Karpas-422 (cell line): ENCODE measurements around the gene WASHC2A. TPM values are rescaled to one million over a fixed set of nuclear protein-coding genes. Genes with fewer than 3 reads are reported as not detected.
"Not testable (repeated sequence)": the region's sequence is repeated elsewhere in the genome, so short reads cannot be mapped to it uniquely, and the experiment has no call there.

Source experiments
- DNase-seq: peaks from one replicate; pipeline ENCODE4 v3.0.0-alpha.2; 2015
- H2AFZ ChIP-seq: fragments of 200-600 bp; sonication (generic); 2 replicates; pipeline ENCODE4 v1.6.1; 2014; ENCODE audit warnings: antibody characterized with exemption, low read length, mixed read lengths
- H3K27ac ChIP-seq: fragments of 200-600 bp; sonication (generic); 2 replicates; pipeline ENCODE4 v1.5.1; 2014; ENCODE audit warnings: mild to moderate bottlenecking, low read length, moderate library complexity
- H3K27me3 ChIP-seq: fragments of 200-600 bp; sonication (generic); 2 replicates; pipeline ENCODE4 v1.6.1; 2014; ENCODE audit warnings: low read length, mixed read lengths
- H3K36me3 ChIP-seq: fragments of 200-600 bp; sonication (generic); 2 replicates; pipeline ENCODE4 v1.6.1; 2014; ENCODE audit warnings: low read length, mixed read lengths; ENCODE audit not compliant: insufficient read depth
- H3K4me1 ChIP-seq: fragments of 200-600 bp; sonication (generic); 2 replicates; pipeline ENCODE4 v1.6.1; 2014; ENCODE audit warnings: mild to moderate bottlenecking, low read length, mixed read lengths
- H3K4me2 ChIP-seq: fragments of 200-600 bp; sonication (generic); 2 replicates; pipeline ENCODE4 v1.6.1; 2014; ENCODE audit warnings: low read length, low read depth, mild to moderate bottlenecking; ENCODE audit not compliant: poor library complexity, severe bottlenecking
- H3K4me3 ChIP-seq: fragments of 200-600 bp; sonication (generic); 2 replicates; pipeline ENCODE4 v1.5.1; 2014; ENCODE audit warnings: mild to moderate bottlenecking, antibody characterized with exemption, low read length, mixed read lengths
- H3K79me2 ChIP-seq: fragments of 200-600 bp; sonication (generic); 2 replicates; pipeline ENCODE4 v1.6.1; 2014; ENCODE audit warnings: mild to moderate bottlenecking, low read length, mixed read lengths
- H3K9ac ChIP-seq: fragments of 200-600 bp; sonication (generic); 2 replicates; pipeline ENCODE4 v1.6.0; 2014; ENCODE audit warnings: low read length
- H3K9me2 ChIP-seq: fragments of 200-600 bp; sonication (generic), shearing (Covaris generic); replicated peaks from 2 replicates; pipeline ENCODE4 v1.6.0; 2014; ENCODE audit warnings: mild to moderate bottlenecking, low read length, moderate library complexity; ENCODE audit not compliant: insufficient read depth
- H3K9me3 ChIP-seq: fragments of 300-700, 200-600 bp; sonication (generic); 2 replicates; pipeline ENCODE4 v1.6.1; 2014; ENCODE audit warnings: low read length, mixed read lengths
- H4K20me1 ChIP-seq: fragments of 200-600 bp; sonication (generic); 2 replicates; pipeline ENCODE4 v1.6.1; 2014; ENCODE audit warnings: mild to moderate bottlenecking, antibody characterized with exemption, low read length, low read depth; ENCODE audit not compliant: insufficient read depth
- total RNA-seq: library from RNA; depleted of rRNA; stranded (reverse); fragments of >200 nt; shearing (Covaris generic); gene quantifications from 2 replicates; pipeline ENCODE4 v1.2.3, GENCODE V29; 2014; ENCODE audit warnings: low replicate concordance; rRNA removed

The WASHC2A gene
- 24.8 and 29.3 TPM in 2 replicates for total RNA-seq

GRCh38 chr10:50067546-50068351 lies at the start of gene WASHC2A:
Gene WASHC2A, plus strand, starts transcription at chr10:50067954. Its CDS starts 52 bp downstream, at chr10:50068006.
- H3K9me3 ChIP-seq, H3K36me3 ChIP-seq, H3K27me3 ChIP-seq, H4K20me1 ChIP-seq, H3K79me2 ChIP-seq, H3K4me1 ChIP-seq, H3K9me2 ChIP-seq, H3K27ac ChIP-seq: not testable (repeated sequence)
- Histone ChIP-seq H2AFZ (0 out of 2 replicates have a peak within 1 kb of the TSS, but pooled peaks have one; percentile 56), H3K9ac (peak within 1 kb of the TSS; percentile 75), H3K4me2 (peak within 1 kb of the TSS; percentile 61), H3K4me3 (peak within 1 kb of the TSS; percentile 69)
- DNase-seq, result peak; percentile 90

DNA sequence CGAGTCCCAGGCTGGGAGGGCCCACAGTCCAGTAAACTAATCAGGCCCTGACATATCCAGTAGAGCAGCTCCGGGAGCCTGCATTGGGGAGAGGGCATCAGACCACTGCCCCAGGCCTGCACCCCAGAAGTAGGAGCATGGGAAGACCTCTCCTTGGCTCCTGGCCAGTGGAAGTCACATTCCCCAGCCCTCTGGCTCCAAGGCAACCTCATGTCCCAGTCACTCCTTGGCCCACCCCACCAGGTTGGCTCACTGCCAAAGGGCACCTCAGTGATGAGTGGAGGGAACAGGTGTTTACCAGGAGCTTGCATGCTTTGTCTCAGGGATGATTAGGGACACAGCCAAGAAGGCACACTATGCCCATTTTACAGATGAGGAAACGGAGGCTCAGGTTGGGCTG lies 48.5 kb upstream of the WASHC2A start:
- H3K9me2 ChIP-seq, H3K4me2 ChIP-seq, H3K27me3 ChIP-seq, DNase-seq, H3K9me3 ChIP-seq, H3K9ac ChIP-seq, H3K4me1 ChIP-seq, H3K4me3 ChIP-seq, H2AFZ ChIP-seq, H3K27ac ChIP-seq, H3K36me3 ChIP-seq, H4K20me1 ChIP-seq, H3K79me2 ChIP-seq: not testable (repeated sequence)

- not testable (repeated sequence) for DNase-seq, H2AFZ ChIP-seq, H3K4me1 ChIP-seq, H3K9me3 ChIP-seq, H4K20me1 ChIP-seq, H3K4me2 ChIP-seq, H3K9me2 ChIP-seq, H3K27me3 ChIP-seq, H3K36me3 ChIP-seq, H3K27ac ChIP-seq, H3K79me2 ChIP-seq, H3K9ac ChIP-seq, H3K4me3 ChIP-seq
These were observed 47.2 kb upstream of the WASHC2A start for GRCh38 chr10:50020451-50021024.

- H3K9ac ChIP-seq, result no peak overlapping the region
These were observed 46.1 kb upstream of the WASHC2A start for GRCh38 chr10:50021646-50022045.

DNA sequence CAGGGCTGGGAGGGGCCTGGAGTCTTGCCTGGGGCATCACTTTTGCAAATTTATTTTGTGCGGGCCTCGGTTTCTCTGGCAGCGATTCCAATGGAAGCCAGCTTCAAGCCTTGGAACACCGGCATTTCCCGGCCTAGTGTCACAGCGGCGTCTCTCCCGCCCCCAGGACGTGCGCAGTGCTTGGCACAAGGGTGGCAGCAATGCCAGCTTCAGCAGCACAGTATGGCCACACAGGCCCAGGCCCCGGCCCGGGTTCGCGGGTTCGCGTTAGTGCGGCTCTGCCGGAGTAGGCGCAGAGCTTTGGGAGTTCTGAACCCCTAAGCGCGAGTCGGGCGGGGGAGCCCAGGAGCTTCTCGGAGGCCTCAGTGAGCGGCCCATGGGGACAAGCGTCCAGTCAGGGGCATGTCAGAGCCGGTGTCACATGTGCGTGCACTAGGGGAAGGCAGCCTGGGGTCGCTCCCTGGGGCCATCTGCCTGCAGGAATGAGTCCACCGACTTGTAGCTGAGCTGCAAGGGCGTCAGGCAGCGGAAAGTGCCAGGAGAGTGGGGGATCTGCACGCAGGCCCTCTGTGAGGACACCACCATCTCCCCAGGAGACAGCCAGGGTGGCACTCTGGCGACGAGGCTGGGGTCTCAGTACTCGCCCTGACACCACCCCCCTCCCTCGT lies 42.9 kb upstream of the WASHC2A start:
- not testable (repeated sequence) for H3K9ac ChIP-seq, H4K20me1 ChIP-seq, H3K4me2 ChIP-seq

More at GRCh38 chr10:50021646-50022045, 46.1 kb upstream of the WASHC2A start:
- Histone ChIP-seq H4K20me1 (no peaks in the 10 kb centered on the region), H3K27me3 (no peaks in the 10 kb centered on the region), H3K36me3 (no peaks in the 10 kb centered on the region), H3K27ac (no peak overlapping the region), H3K4me3 (no peak overlapping the region), H3K9me2 (no peaks in the 10 kb centered on the region), H3K79me2 (no peaks in the 10 kb centered on the region), H2AFZ (no peak overlapping the region), H3K4me1 (no peaks in the 10 kb centered on the region), H3K4me2 (no peak overlapping the region), H3K9me3 (no peaks in the 10 kb centered on the region)
- DNase-seq, result no peak

DNA sequence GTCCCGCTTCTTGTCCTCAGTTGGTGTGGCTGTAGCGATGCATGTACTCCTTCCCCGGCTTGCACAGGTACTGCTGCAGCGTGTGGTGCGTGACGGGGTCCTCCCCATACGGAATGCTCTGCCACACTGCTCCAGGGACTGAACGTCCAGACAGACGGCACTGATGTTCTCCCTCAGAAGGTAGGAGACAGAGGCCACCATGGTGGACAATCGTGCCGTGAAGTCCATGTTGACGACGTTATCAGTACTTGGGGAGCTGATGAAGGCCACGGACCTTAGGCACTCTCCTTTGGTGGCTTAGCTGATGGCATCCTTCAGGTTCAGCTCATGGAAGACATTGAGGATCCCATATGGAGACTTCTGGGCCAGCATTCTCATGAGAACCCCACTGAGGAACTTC lies 42.1 kb upstream of the WASHC2A start:
- Histone ChIP-seq H3K79me2 (no peaks in the 10 kb centered on the region), H3K9ac (no peak overlapping the region), H3K36me3 (no peaks in the 10 kb centered on the region), H3K4me2 (no peak overlapping the region), H3K9me3 (no peaks in the 10 kb centered on the region), H3K27me3 (no peaks in the 10 kb centered on the region), H3K4me1 (no peaks in the 10 kb centered on the region), H3K27ac (no peak overlapping the region), H3K9me2 (no peaks in the 10 kb centered on the region), H2AFZ (no peak overlapping the region), H3K4me3 (no peak overlapping the region), H4K20me1 (no peaks in the 10 kb centered on the region)
- DNase-seq, result no peak

More for the DNA sequence above, 42.9 kb upstream of the WASHC2A start:
- not testable (repeated sequence) for H3K36me3 ChIP-seq, H3K4me3 ChIP-seq, DNase-seq, H3K9me2 ChIP-seq, H3K9me3 ChIP-seq, H3K79me2 ChIP-seq, H3K27me3 ChIP-seq, H2AFZ ChIP-seq, H3K4me1 ChIP-seq, H3K27ac ChIP-seq

DNA sequence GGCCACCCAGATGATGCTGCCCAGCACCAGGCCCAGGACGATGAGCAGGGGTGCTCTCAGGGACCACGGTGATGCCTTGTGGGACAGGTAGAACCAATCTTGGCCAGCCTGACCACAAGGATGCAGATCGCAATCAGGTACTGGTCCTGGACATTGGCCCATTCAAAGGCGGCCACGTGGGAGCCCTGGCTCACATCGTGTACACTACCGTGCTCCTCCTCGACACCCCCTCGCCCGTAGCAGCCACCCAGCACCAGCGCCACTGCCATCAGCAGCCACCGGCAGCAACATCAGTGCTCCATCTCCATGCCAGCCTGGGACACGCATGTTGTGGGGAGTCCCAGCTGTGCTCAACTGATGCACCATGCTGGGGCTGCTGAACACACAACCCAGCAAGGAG lies 40.6 kb upstream of the WASHC2A start:
- H3K9ac ChIP-seq, result no peak overlapping the region

GRCh38 chr10:50033481-50033880 lies 34.3 kb upstream of the WASHC2A start:
- H4K20me1 ChIP-seq, result no peaks in the 10 kb centered on the region
- H3K79me2 ChIP-seq, result no peaks in the 10 kb centered on the region
- no peaks in the 10 kb centered on the region for H3K9me3 ChIP-seq
- no peak for DNase-seq
- H3K27me3 ChIP-seq, result no peaks in the 10 kb centered on the region
- no peaks in the 10 kb centered on the region for H3K4me1 ChIP-seq
- H3K4me3 ChIP-seq, result no peak overlapping the region
- no peak overlapping the region for H3K27ac ChIP-seq
- no peak overlapping the region for H2AFZ ChIP-seq
- no peaks in the 10 kb centered on the region for H3K9me2 ChIP-seq
- no peak overlapping the region for H3K4me2 ChIP-seq
- no peaks in the 10 kb centered on the region for H3K36me3 ChIP-seq
- H3K9ac ChIP-seq, result no peak overlapping the region

More for the DNA sequence above, 40.6 kb upstream of the WASHC2A start:
- Histone ChIP-seq H3K4me1 (no peaks in the 10 kb centered on the region), H3K27ac (no peak overlapping the region), H3K9me3 (no peaks in the 10 kb centered on the region), H3K27me3 (no peaks in the 10 kb centered on the region), H3K4me2 (no peak overlapping the region), H3K79me2 (no peaks in the 10 kb centered on the region), H4K20me1 (no peaks in the 10 kb centered on the region), H3K9me2 (no peaks in the 10 kb centered on the region), H3K36me3 (no peaks in the 10 kb centered on the region), H3K4me3 (no peak overlapping the region), H2AFZ (no peak overlapping the region)
- DNase-seq, result no peak
